H1 (cell line): ENCODE results near the gene RTEL1.

Experiments used
- ASH2L ChIP-seq: fragments of 200-600, 300-600 bp; sonication (generic); IDR thresholded peaks from one replicate; pipeline ENCODE4 v1.7.1; 2017; ENCODE audit warnings: low read length
- BCL11A ChIP-seq, 2 experiments: IDR thresholded peaks; one replicate each; pipeline ENCODE4 v1.6.1; 2011; ENCODE audit warnings: low read depth in 2 of 2, low read length in 2 of 2, mild to moderate bottlenecking in 2 of 2
- CTCF ChIP-seq, 3 experiments: IDR thresholded peaks; 1 replicate in 2 of 3; 2 replicates in 1 of 3; pipeline versions ENCODE4 v1.5.1 to v1.6.1; 2011; ENCODE audit warnings: low read length in 3 of 3, mild to moderate bottlenecking in 3 of 3, inconsistent platforms in 2 of 3, low read depth in 1 of 3, moderate library complexity in 1 of 3; ENCODE audit not compliant: insufficient read depth in 1 of 3; ENCODE audit errors: control extremely low read depth in 1 of 3
- EZH2 ChIP-seq: fragments of 200-600 bp; sonication (generic); IDR thresholded peaks from 2 replicates; pipeline ENCODE4 v1.7.1; 2012; ENCODE audit warnings: low read depth, mild to moderate bottlenecking, moderate library complexity, low read length, inconsistent platforms; ENCODE audit not compliant: severe bottlenecking
- GABPA ChIP-seq: IDR thresholded peaks from 2 replicates; pipeline ENCODE4 v1.6.1; 2011; ENCODE audit warnings: mild to moderate bottlenecking, low read length, moderate library complexity, borderline replicate concordance; ENCODE audit not compliant: insufficient read depth
- MAX ChIP-seq: IDR thresholded peaks from 2 replicates; pipeline ENCODE4 v1.6.1; 2012; ENCODE audit warnings: inconsistent platforms
- NRF1 ChIP-seq: IDR thresholded peaks from 2 replicates; pipeline ENCODE4 v1.6.1; 2011; ENCODE audit warnings: mild to moderate bottlenecking, low read depth, low read length, improper control_type of control experiment
- PHF8 ChIP-seq: fragments of 200-600 bp; sonication (generic); conservative IDR thresholded peaks from 2 replicates; pipeline ENCODE4 v1.7.1; 2012; ENCODE audit warnings: low read depth, mild to moderate bottlenecking, inconsistent platforms, low read length, moderate library complexity
- POLR2A ChIP-seq, 2 experiments: IDR thresholded peaks; 1 replicate in 1 of 2; 2 replicates in 1 of 2; pipeline ENCODE4 v1.6.1; 2011; ENCODE audit warnings: low read depth in 2 of 2, low read length in 2 of 2, mild to moderate bottlenecking in 2 of 2; ENCODE audit errors: control extremely low read depth in 1 of 2
- RBBP5 ChIP-seq: IDR thresholded peaks from 2 replicates; pipeline ENCODE4 v1.7.1; 2012; ENCODE audit warnings: low read depth, mild to moderate bottlenecking, inconsistent platforms, low read length, moderate library complexity, borderline replicate concordance
- SAP30 ChIP-seq: fragments of 300-600 bp; sonication (generic); IDR thresholded peaks from 2 replicates; pipeline ENCODE4 v1.7.1; 2012; ENCODE audit warnings: low read length, moderate library complexity, mild to moderate bottlenecking, inconsistent platforms; ENCODE audit not compliant: insufficient read depth, insufficient replicate concordance
- SP1 ChIP-seq: IDR thresholded peaks from 2 replicates; pipeline ENCODE4 v1.6.1; 2011; ENCODE audit warnings: low read depth, low read length
- TCF12 ChIP-seq: IDR thresholded peaks from 2 replicates; pipeline ENCODE4 v1.6.1; 2011; ENCODE audit warnings: low read depth, mild to moderate bottlenecking, low read length
- USF2 ChIP-seq: IDR thresholded peaks from 2 replicates; pipeline ENCODE4 v1.6.1; 2011; ENCODE audit warnings: low read length, improper control_type of control experiment

GRCh38 chr20:63702751-63703470, 44.8 kb downstream of the RTEL1 start:
- TF ChIP-seq POLR2A (IDR thresholded peaks at IDR 0.05; ENCODE audit: control extremely low read depth in 1 of 2, low read depth in 2 of 2, low read length in 2 of 2) (no peak), GABPA (no peak), MAX (no peak), CTCF (IDR thresholded peaks at IDR 0.05; ENCODE audit: control extremely low read depth in 1 of 3, insufficient read depth in 1 of 3, low read depth in 1 of 3, low read length in 3 of 3) (no peak), EZH2 (no peak), PHF8 (no peak), USF2 (no peak), SP1 (no peak), TCF12 (no peak), BCL11A (IDR thresholded peaks at IDR 0.05; ENCODE audit: low read depth in 2 of 2, low read length in 2 of 2) (no peak), SAP30 (no peak), ASH2L (no peak), NRF1 (no peak), RBBP5 (no peak)
